Loucy (cell line): ENCODE measurements around the gene RAB7B.

ENCODE experiments used
- H2AFZ ChIP-seq: fragments of 200-600 bp; sonication (generic); 2 replicates; pipeline ENCODE4 v1.6.0; 2016; ENCODE audit warnings: antibody characterized with exemption, mild to moderate bottlenecking, low read length, moderate library complexity
- H3F3A ChIP-seq: fragments of 200-600 bp; 2 replicates; pipeline ENCODE4 v1.6.0; 2016; ENCODE audit warnings: antibody characterized with exemption, low read depth, mild to moderate bottlenecking
- H3K27me3 ChIP-seq: fragments of 200-600 bp; sonication (generic); 2 replicates; pipeline ENCODE4 v1.6.1; 2014; ENCODE audit warnings: low read length, mild to moderate bottlenecking; ENCODE audit not compliant: insufficient read depth, poor library complexity, severe bottlenecking
- H3K36me3 ChIP-seq: fragments of 200-600 bp; sonication (generic); 2 replicates; pipeline ENCODE4 v1.6.1; 2016; ENCODE audit warnings: low read length; ENCODE audit not compliant: insufficient read depth
- H3K4me1 ChIP-seq: fragments of 200-600 bp; sonication (generic); 2 replicates; pipeline ENCODE4 v1.5.1; 2014; ENCODE audit warnings: low read length, mild to moderate bottlenecking; ENCODE audit not compliant: insufficient read depth, poor library complexity, severe bottlenecking
- H3K4me2 ChIP-seq: fragments of 200-600 bp; sonication (generic); 2 replicates; pipeline ENCODE4 v1.6.0; 2014; ENCODE audit warnings: antibody characterized with exemption, low read length, low read depth, mild to moderate bottlenecking; ENCODE audit not compliant: poor library complexity, severe bottlenecking
- H3K4me3 ChIP-seq: fragments of 200-600 bp; sonication (generic); 2 replicates; pipeline ENCODE4 v1.5.1; 2014; ENCODE audit warnings: low read length, mild to moderate bottlenecking, mixed read lengths; ENCODE audit not compliant: poor library complexity, severe bottlenecking
- H3K79me2 ChIP-seq: fragments of 200-600 bp; sonication (generic); 2 replicates; pipeline ENCODE4 v1.6.1; 2014; ENCODE audit warnings: low read length; ENCODE audit not compliant: insufficient read depth
- H3K9ac ChIP-seq: fragments of 200-600 bp; sonication (generic); 2 replicates; pipeline ENCODE4 v1.6.0; 2014; ENCODE audit warnings: mild to moderate bottlenecking, low read depth, low read length, moderate library complexity; ENCODE audit not compliant: poor library complexity, severe bottlenecking
- H3K9me2 ChIP-seq: fragments of 200-600 bp; sonication (generic); replicated peaks from 2 replicates; pipeline ENCODE4 v1.6.1; 2016; ENCODE audit warnings: low read depth, low read length, mixed read lengths
- H3K9me3 ChIP-seq: fragments of 200-600 bp; sonication (generic); 2 replicates; pipeline ENCODE4 v1.6.1; 2014; ENCODE audit warnings: mild to moderate bottlenecking, antibody characterized with exemption, low read length, low read depth; ENCODE audit not compliant: insufficient read depth
- H4K20me1 ChIP-seq: fragments of 200-600 bp; sonication (generic); 2 replicates; pipeline ENCODE4 v1.6.0; 2014; ENCODE audit warnings: antibody characterized with exemption, low read length, mild to moderate bottlenecking; ENCODE audit not compliant: insufficient read depth, poor library complexity, severe bottlenecking
- EZH2phosphoT487 ChIP-seq: fragments of 200-600 bp; IDR thresholded peaks from 2 replicates; pipeline ENCODE4 v1.6.1; 2018; ENCODE audit warnings: antibody characterized with exemption, mild to moderate bottlenecking, moderate library complexity, borderline replicate concordance
- TF ChIP-seq, protein P1 (sequence below): fragments of 200-600 bp; sonication (generic); conservative IDR thresholded peaks from 2 replicates; pipeline ENCODE4 v1.5.1; 2014; ENCODE audit warnings: mild to moderate bottlenecking, antibody characterized with exemption, low read length

Gene RAB7B

DNA sequence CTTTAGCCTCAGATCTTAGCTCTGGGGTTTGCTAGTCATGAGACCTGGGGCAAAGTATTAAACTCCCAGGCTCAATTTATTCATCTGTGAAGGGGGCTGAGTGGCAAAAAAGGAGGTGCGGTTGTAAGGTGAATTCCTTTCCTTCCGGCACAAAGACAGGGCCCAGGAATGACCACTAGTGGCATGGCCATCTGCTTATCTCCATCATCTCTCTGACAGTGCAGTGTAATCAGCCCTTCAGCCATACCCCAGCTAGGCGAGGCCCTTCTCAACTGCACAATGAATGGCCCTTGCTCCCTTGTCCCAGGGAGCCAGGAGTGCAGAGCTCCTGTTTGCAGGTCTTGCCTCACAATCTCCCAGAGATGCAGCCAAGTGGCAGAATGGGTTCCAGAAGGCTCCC lies 54.3 kb downstream of the RAB7B start:
- TF ChIP-seq, protein P1, sequence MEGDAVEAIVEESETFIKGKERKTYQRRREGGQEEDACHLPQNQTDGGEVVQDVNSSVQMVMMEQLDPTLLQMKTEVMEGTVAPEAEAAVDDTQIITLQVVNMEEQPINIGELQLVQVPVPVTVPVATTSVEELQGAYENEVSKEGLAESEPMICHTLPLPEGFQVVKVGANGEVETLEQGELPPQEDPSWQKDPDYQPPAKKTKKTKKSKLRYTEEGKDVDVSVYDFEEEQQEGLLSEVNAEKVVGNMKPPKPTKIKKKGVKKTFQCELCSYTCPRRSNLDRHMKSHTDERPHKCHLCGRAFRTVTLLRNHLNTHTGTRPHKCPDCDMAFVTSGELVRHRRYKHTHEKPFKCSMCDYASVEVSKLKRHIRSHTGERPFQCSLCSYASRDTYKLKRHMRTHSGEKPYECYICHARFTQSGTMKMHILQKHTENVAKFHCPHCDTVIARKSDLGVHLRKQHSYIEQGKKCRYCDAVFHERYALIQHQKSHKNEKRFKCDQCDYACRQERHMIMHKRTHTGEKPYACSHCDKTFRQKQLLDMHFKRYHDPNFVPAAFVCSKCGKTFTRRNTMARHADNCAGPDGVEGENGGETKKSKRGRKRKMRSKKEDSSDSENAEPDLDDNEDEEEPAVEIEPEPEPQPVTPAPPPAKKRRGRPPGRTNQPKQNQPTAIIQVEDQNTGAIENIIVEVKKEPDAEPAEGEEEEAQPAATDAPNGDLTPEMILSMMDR, result no peak
- no peak for TF ChIP-seq EZH2phosphoT487
- Histone ChIP-seq H3K9me2 (no peaks in the 10 kb centered on the region), H4K20me1 (no peaks in the 10 kb centered on the region), H3K79me2 (no peaks in the 10 kb centered on the region), H3K4me2 (no peak overlapping the region), H3K27me3 (no peaks in the 10 kb centered on the region), H3K9ac (no peak overlapping the region), H3K4me3 (no peak overlapping the region), H3F3A (no peaks in the 10 kb centered on the region), H2AFZ (no peak overlapping the region), H3K36me3 (no peaks in the 10 kb centered on the region), H3K9me3 (no peaks in the 10 kb centered on the region), H3K4me1 (no peaks in the 10 kb centered on the region)

DNA sequence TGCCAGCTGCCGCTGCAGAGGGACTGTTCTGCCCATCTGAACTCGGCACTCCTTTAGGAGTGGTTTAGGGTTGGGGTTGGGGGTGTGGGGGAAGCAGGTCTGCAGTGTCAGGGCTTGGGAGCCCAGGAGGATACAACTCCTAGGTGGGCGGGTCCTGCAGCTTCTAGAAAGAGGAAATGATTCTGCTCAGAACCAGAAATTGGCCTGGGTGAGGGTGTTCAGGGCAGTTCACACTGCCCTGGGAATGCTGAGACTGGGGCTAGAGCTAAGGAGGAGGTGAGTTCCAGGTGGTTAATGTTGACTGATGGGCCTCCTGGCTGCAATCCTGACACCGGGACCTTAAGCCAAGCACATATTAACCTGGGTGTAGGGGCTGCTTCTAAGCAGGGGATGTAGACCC lies 55.2 kb downstream of the RAB7B start:
- H3K9me3 ChIP-seq, result no peaks in the 10 kb centered on the region
- no peaks in the 10 kb centered on the region for H3K36me3 ChIP-seq
- no peaks in the 10 kb centered on the region for H4K20me1 ChIP-seq
- no peak for TF ChIP-seq EZH2phosphoT487
- TF ChIP-seq, protein P1, result no peak
- no peaks in the 10 kb centered on the region for H3K9me2 ChIP-seq
- H3F3A ChIP-seq, result no peaks in the 10 kb centered on the region
- H3K4me2 ChIP-seq, result no peak overlapping the region
- H3K79me2 ChIP-seq, result no peaks in the 10 kb centered on the region
- H3K4me1 ChIP-seq, result peaks cover 8% of the 10 kb centered on the region
- no peaks in the 10 kb centered on the region for H3K27me3 ChIP-seq
- H3K4me3 ChIP-seq, result no peak overlapping the region
- H3K9ac ChIP-seq, result no peak overlapping the region
- no peak overlapping the region for H2AFZ ChIP-seq

- no peaks in the 10 kb centered on the region for H4K20me1 ChIP-seq
- no peak overlapping the region for H3K9ac ChIP-seq
- no peaks in the 10 kb centered on the region for H3K9me2 ChIP-seq
- no peaks in the 10 kb centered on the region for H3K27me3 ChIP-seq
- H3K79me2 ChIP-seq, result no peaks in the 10 kb centered on the region
- H2AFZ ChIP-seq, result no peak overlapping the region
- H3K4me1 ChIP-seq, result peaks cover 10% of the 10 kb centered on the region
- H3K9me3 ChIP-seq, result no peaks in the 10 kb centered on the region
- H3K4me3 ChIP-seq, result no peak overlapping the region
- H3F3A ChIP-seq, result no peaks in the 10 kb centered on the region
- TF ChIP-seq, protein P1, result no peak
- no peak for TF ChIP-seq EZH2phosphoT487
- H3K4me2 ChIP-seq, result no peak overlapping the region
- H3K36me3 ChIP-seq, result no peaks in the 10 kb centered on the region
Observed at GRCh38 chr1:205947024-205947423, 56.2 kb downstream of the RAB7B start.
